Subcutaneous adipose tissue (tissue), 4 donors: Measurements from ENCODE around the gene SIRPA. TPM values are rescaled to one million over a fixed set of nuclear protein-coding genes. Genes with fewer than 3 reads are reported as not detected.

ENCODE experiments used
- CTCF ChIP-seq: fragments of 450-650 bp; IDR thresholded peaks from one replicate; pipeline ENCODE4 v1.5.1; 2016; ENCODE audit warnings: low read depth, mild to moderate bottlenecking, control low read depth, antibody characterized with exemption, moderate library complexity
- total RNA-seq, 4 donors: library from RNA; depleted of rRNA; stranded (reverse); fragments of >200 nt; gene quantifications; one replicate each; pipeline ENCODE4 v1.1.0, GENCODE V29; 2016

SIRPA gene
- total RNA-seq, 4 donors from 2014 or later, result 35.0 to 101 (median 53.1) TPM

GRCh38 chr20:1894471-1894950, 696 bp upstream of the SIRPA start:
- TF ChIP-seq CTCF, result no peak

GRCh38 chr20:1895674-1896483, 672 bp downstream of the SIRPA start:
- TF ChIP-seq CTCF, result no peak

GRCh38 chr20:1896484-1897258, 1.5 kb downstream of the SIRPA start:
- TF ChIP-seq CTCF, result no peak

GRCh38 chr20:1897541-1897940, 2.3 kb downstream of the SIRPA start:
- no peak for TF ChIP-seq CTCF

GRCh38 chr20:1897965-1898464, 2.8 kb downstream of the SIRPA start:
- no peak for TF ChIP-seq CTCF

- TF ChIP-seq CTCF, result no peak
These were observed 3.5 kb downstream of the SIRPA start for GRCh38 chr20:1898482-1899240.

- no peak for TF ChIP-seq CTCF
These were observed 4.0 kb downstream of the SIRPA start for GRCh38 chr20:1899241-1899525.
